ENCODE measurements around the gene NATD1.

The NATD1 gene

GRCh38 chr17:21201298-21201595 is 52.0 kb downstream of the NATD1 start:
- Histone ChIP-seq H3K9me2 (replicated peaks; ENCODE audit: low read depth, low read length) (no peaks in the 10 kb centered on the region), H3K9me3 (ENCODE audit: insufficient read depth, low read depth, low read length) (no peaks in the 10 kb centered on the region), H3K4me3 (ENCODE audit: low read length, poor library complexity, severe bottlenecking) (no peak overlapping the region), H3K36me3 (ENCODE audit: insufficient read depth, low read length) (peaks cover 31% of the 10 kb centered on the region; the same call in 1 of the 2 replicates), H3K79me2 (ENCODE audit: insufficient read depth, low read length) (peaks cover 90% of the 10 kb centered on the region), H4K20me1 (ENCODE audit: insufficient read depth, low read length, poor library complexity, severe bottlenecking) (peaks cover 64% of the 10 kb centered on the region), H3K27me3 (ENCODE audit: insufficient read depth, low read length, poor library complexity, severe bottlenecking) (no peaks in the 10 kb centered on the region), H3F3A (ENCODE audit: low read depth) (no peaks in the 10 kb centered on the region), H3K4me2 (ENCODE audit: low read depth, low read length, poor library complexity, severe bottlenecking) (no peak overlapping the region), H3K4me1 (ENCODE audit: insufficient read depth, low read length, poor library complexity, severe bottlenecking) (no peaks in the 10 kb centered on the region), H2AFZ (ENCODE audit: low read length) (no peak overlapping the region), H3K9ac (ENCODE audit: low read depth, low read length, poor library complexity, severe bottlenecking) (no peak overlapping the region)
- TF ChIP-seq EZH2phosphoT487 (IDR thresholded peaks at IDR 0.05; ENCODE audit: borderline replicate concordance), result no peak

GRCh38 chr17:21200590-21201297 is 52.5 kb downstream of the NATD1 start:
- H3K9ac ChIP-seq (ENCODE audit: low read depth, low read length, poor library complexity, severe bottlenecking), result no peak overlapping the region
- peaks cover 59% of the 10 kb centered on the region for H4K20me1 ChIP-seq (ENCODE audit: insufficient read depth, low read length, poor library complexity, severe bottlenecking)
- H3F3A ChIP-seq (ENCODE audit: low read depth), result no peaks in the 10 kb centered on the region
- no peak overlapping the region for H3K4me2 ChIP-seq (ENCODE audit: low read depth, low read length, poor library complexity, severe bottlenecking)
- TF ChIP-seq EZH2phosphoT487 (IDR thresholded peaks at IDR 0.05; ENCODE audit: borderline replicate concordance) (no peak), CTCF (conservative IDR thresholded peaks at IDR 0.05; ENCODE audit: low read length) (no peak)
- H3K79me2 ChIP-seq (ENCODE audit: insufficient read depth, low read length), result peaks cover 85% of the 10 kb centered on the region
- H2AFZ ChIP-seq (ENCODE audit: low read length), result no peak overlapping the region
- no peaks in the 10 kb centered on the region for H3K9me2 ChIP-seq (replicated peaks; ENCODE audit: low read depth, low read length)
- H3K27me3 ChIP-seq (ENCODE audit: insufficient read depth, low read length, poor library complexity, severe bottlenecking), result no peaks in the 10 kb centered on the region
- H3K9me3 ChIP-seq (ENCODE audit: insufficient read depth, low read depth, low read length), result no peaks in the 10 kb centered on the region
- peaks cover 36% of the 10 kb centered on the region; the same call in 1 of the 2 replicates for H3K36me3 ChIP-seq (ENCODE audit: insufficient read depth, low read length)
- no peaks in the 10 kb centered on the region for H3K4me1 ChIP-seq (ENCODE audit: insufficient read depth, low read length, poor library complexity, severe bottlenecking)
- no peak overlapping the region for H3K4me3 ChIP-seq (ENCODE audit: low read length, poor library complexity, severe bottlenecking)

- Histone ChIP-seq H3K79me2 (ENCODE audit: insufficient read depth, low read length) (peaks cover 76% of the 10 kb centered on the region), H3K36me3 (ENCODE audit: insufficient read depth, low read length) (peaks cover 44% of the 10 kb centered on the region; the same call in 1 of the 2 replicates), H3K4me3 (ENCODE audit: low read length, poor library complexity, severe bottlenecking) (no peak overlapping the region), H3K4me1 (ENCODE audit: insufficient read depth, low read length, poor library complexity, severe bottlenecking) (no peaks in the 10 kb centered on the region), H3K9me3 (ENCODE audit: insufficient read depth, low read depth, low read length) (no peaks in the 10 kb centered on the region), H3K9me2 (replicated peaks; ENCODE audit: low read depth, low read length) (no peaks in the 10 kb centered on the region), H2AFZ (ENCODE audit: low read length) (no peak overlapping the region), H3F3A (ENCODE audit: low read depth) (no peaks in the 10 kb centered on the region), H3K27me3 (ENCODE audit: insufficient read depth, low read length, poor library complexity, severe bottlenecking) (no peaks in the 10 kb centered on the region), H3K9ac (ENCODE audit: low read depth, low read length, poor library complexity, severe bottlenecking) (no peak overlapping the region), H4K20me1 (ENCODE audit: insufficient read depth, low read length, poor library complexity, severe bottlenecking) (peaks cover 50% of the 10 kb centered on the region), H3K4me2 (ENCODE audit: low read depth, low read length, poor library complexity, severe bottlenecking) (no peak overlapping the region)
- TF ChIP-seq EZH2phosphoT487 (IDR thresholded peaks at IDR 0.05; ENCODE audit: borderline replicate concordance), result no peak
- no peak for TF ChIP-seq CTCF (conservative IDR thresholded peaks at IDR 0.05; ENCODE audit: low read length)
Observed at GRCh38 chr17:21199856-21200255, 53.4 kb downstream of the NATD1 start.

- no peak overlapping the region for H3K9ac ChIP-seq (ENCODE audit: low read depth, low read length, poor library complexity, severe bottlenecking)
- no peaks in the 10 kb centered on the region for H3K27me3 ChIP-seq (ENCODE audit: insufficient read depth, low read length, poor library complexity, severe bottlenecking)
- H3K79me2 ChIP-seq (ENCODE audit: insufficient read depth, low read length), result peaks cover 71% of the 10 kb centered on the region
- H3K9me3 ChIP-seq (ENCODE audit: insufficient read depth, low read depth, low read length), result no peaks in the 10 kb centered on the region
- no peak overlapping the region for H3K4me3 ChIP-seq (ENCODE audit: low read length, poor library complexity, severe bottlenecking)
- TF ChIP-seq CTCF (conservative IDR thresholded peaks at IDR 0.05; ENCODE audit: low read length), result no peak
- TF ChIP-seq EZH2phosphoT487 (IDR thresholded peaks at IDR 0.05; ENCODE audit: borderline replicate concordance), result no peak
- H3K36me3 ChIP-seq (ENCODE audit: insufficient read depth, low read length), result peaks cover 47% of the 10 kb centered on the region; the same call in 1 of the 2 replicates
- H3K9me2 ChIP-seq (replicated peaks; ENCODE audit: low read depth, low read length), result no peaks in the 10 kb centered on the region
- H3K4me1 ChIP-seq (ENCODE audit: insufficient read depth, low read length, poor library complexity, severe bottlenecking), result no peaks in the 10 kb centered on the region
- H4K20me1 ChIP-seq (ENCODE audit: insufficient read depth, low read length, poor library complexity, severe bottlenecking), result peaks cover 46% of the 10 kb centered on the region
- H3F3A ChIP-seq (ENCODE audit: low read depth), result no peaks in the 10 kb centered on the region
- H3K4me2 ChIP-seq (ENCODE audit: low read depth, low read length, poor library complexity, severe bottlenecking), result no peak overlapping the region
- H2AFZ ChIP-seq (ENCODE audit: low read length), result no peak overlapping the region
Observed at GRCh38 chr17:21199311-21199710, 53.9 kb downstream of the NATD1 start.
